OCI-LY7 (cell line): ENCODE measurements around the gene ACSM3. TPM values are rescaled to one million over a fixed set of nuclear protein-coding genes. Genes with fewer than 3 reads are reported as not detected.

Experiments used
- BruUV-seq: library from RNA; stranded (reverse); fragments of 400-500 nt; replicated peaks from 2 replicates; lab custom pipeline; 2021; lab: Mats Ljungman, UMichigan
- CTCF ChIA-PET: fragments of 300-600 bp; sonication (Branson Sonifier 250); formaldehyde crosslinking; loops from one replicate; lab custom pipeline; 2022; ENCODE audit warnings: antibody characterized with exemption; ENCODE audit not compliant: unreplicated experiment; lab: Charles Lee
- POLR2A ChIA-PET: fragments of 300-600 bp; sonication (Branson Sonifier 250); formaldehyde crosslinking; loops from one replicate; lab custom pipeline; 2022; ENCODE audit warnings: antibody characterized with exemption; lab: Charles Lee
- DNase-seq: peaks from one replicate; pipeline ENCODE4 v3.0.0-alpha.2; 2015; ENCODE audit warnings: low spot score
- H2AFZ ChIP-seq: fragments of 200-600 bp; sonication (generic), shearing (Covaris generic); 2 replicates; pipeline ENCODE4 v1.6.1; 2014; ENCODE audit warnings: mild to moderate bottlenecking, antibody characterized with exemption, low read length, moderate library complexity
- H3K27ac ChIP-seq: fragments of 200-600 bp; sonication (generic); 2 replicates; pipeline ENCODE4 v1.5.1; 2014; ENCODE audit warnings: mixed run types, low read depth, mild to moderate bottlenecking, moderate library complexity, low read length, inconsistent platforms; ENCODE audit not compliant: poor library complexity, severe bottlenecking
- H3K36me3 ChIP-seq: fragments of 200-600 bp; sonication (generic); 2 replicates; pipeline ENCODE4 v1.6.1; 2014; ENCODE audit warnings: mild to moderate bottlenecking, antibody characterized with exemption, low read length, moderate library complexity, mixed read lengths; ENCODE audit not compliant: insufficient read depth
- H3K4me1 ChIP-seq: fragments of 200-600 bp; sonication (generic); 2 replicates; pipeline ENCODE4 v1.5.1; 2014; ENCODE audit warnings: mild to moderate bottlenecking, low read length; ENCODE audit not compliant: insufficient read depth, poor library complexity, severe bottlenecking
- H3K4me2 ChIP-seq: fragments of 200-600 bp; sonication (generic); 2 replicates; pipeline ENCODE4 v1.6.1; 2014; ENCODE audit warnings: mild to moderate bottlenecking, low read length
- H3K4me3 ChIP-seq: fragments of 200-600 bp; sonication (generic); 2 replicates; pipeline ENCODE4 v1.5.1; 2014; ENCODE audit warnings: mild to moderate bottlenecking, low read depth, low read length; ENCODE audit not compliant: poor library complexity, severe bottlenecking
- H3K79me2 ChIP-seq: fragments of 200-600 bp; sonication (generic); 2 replicates; pipeline ENCODE4 v1.6.1; 2016; ENCODE audit warnings: low read depth, mild to moderate bottlenecking, low read length, moderate library complexity, mixed read lengths; ENCODE audit not compliant: insufficient read depth
- H3K9me2 ChIP-seq: fragments of 200-600 bp; sonication (generic); 2 replicates; pipeline ENCODE4 v1.6.1; 2016; ENCODE audit warnings: mild to moderate bottlenecking, low read length, mixed read lengths; ENCODE audit not compliant: insufficient read depth
- H3K9me3 ChIP-seq: fragments of 200-600 bp; sonication (generic); 2 replicates; pipeline ENCODE4 v1.6.1; 2014; ENCODE audit warnings: mild to moderate bottlenecking, mixed run types, low read length, mixed read lengths
- H4K20me1 ChIP-seq: fragments of 200-600 bp; sonication (generic); 2 replicates; pipeline ENCODE4 v1.6.1; 2014; ENCODE audit warnings: mild to moderate bottlenecking, antibody characterized with exemption, low read length, moderate library complexity, mixed read lengths; ENCODE audit not compliant: insufficient read depth
- EZH2phosphoT487 ChIP-seq: fragments of 200-600 bp; sonication (generic); IDR thresholded peaks from 2 replicates; pipeline ENCODE4 v1.6.1; 2018; ENCODE audit warnings: low read depth, borderline replicate concordance, mild to moderate bottlenecking, mixed run types, antibody characterized with exemption, low read length, moderate library complexity, mixed read lengths
- intact Hi-C: fragments of 100-400 bp; cut with micrococcal nuclease; formaldehyde crosslinking; loops from one replicate; pipeline ENCODE4 v1.10.0; 2022; ENCODE audit not compliant: unreplicated experiment
- total RNA-seq, 2 experiments: library from RNA; depleted of rRNA in 1 of 2; stranded (reverse); fragments of >200 nt in 1 of 2; shearing (Covaris generic) in 1 of 2; gene quantifications; 2 replicates each; pipeline ENCODE4 v1.2.3, GENCODE V29; 2014 to 2022
- TF ChIP-seq, protein P1 (sequence below): fragments of 200-600 bp; sonication (generic); conservative IDR thresholded peaks from 2 replicates; pipeline ENCODE4 v1.5.1; 2014; ENCODE audit warnings: mild to moderate bottlenecking, antibody characterized with exemption, low read length, moderate library complexity, mixed read lengths

The ACSM3 gene
- total RNA-seq, 2 experiments from 2014 or later, result 2.8 to 4.5 TPM

DNA sequence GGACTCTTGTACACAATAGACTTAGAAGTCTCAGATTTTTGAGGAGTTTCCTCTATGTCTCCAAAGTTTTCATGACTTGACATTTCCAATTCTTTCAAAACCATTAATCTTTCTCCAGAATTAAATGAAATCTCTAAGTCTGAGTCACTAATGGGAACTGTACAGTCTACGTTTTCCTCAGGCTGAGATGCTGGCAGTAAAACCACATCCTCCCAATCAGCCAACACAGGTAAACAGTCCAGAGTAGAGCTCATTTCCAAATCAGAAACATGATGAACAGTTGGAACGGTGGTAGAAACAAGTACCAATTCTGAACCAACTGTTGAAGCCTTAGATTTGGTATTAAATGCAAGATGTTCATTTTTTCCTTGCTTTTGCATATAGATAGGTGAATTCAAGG is 34.5 kb downstream of the ACSM3 start:
- no peak overlapping the region for H3K4me2 ChIP-seq
- H2AFZ ChIP-seq, result no peak overlapping the region
- H3K36me3 ChIP-seq, result peaks cover 45% of the 10 kb centered on the region
- H3K4me1 ChIP-seq, result no peaks in the 10 kb centered on the region
- no peak for TF ChIP-seq EZH2phosphoT487
- TF ChIP-seq, protein P1, sequence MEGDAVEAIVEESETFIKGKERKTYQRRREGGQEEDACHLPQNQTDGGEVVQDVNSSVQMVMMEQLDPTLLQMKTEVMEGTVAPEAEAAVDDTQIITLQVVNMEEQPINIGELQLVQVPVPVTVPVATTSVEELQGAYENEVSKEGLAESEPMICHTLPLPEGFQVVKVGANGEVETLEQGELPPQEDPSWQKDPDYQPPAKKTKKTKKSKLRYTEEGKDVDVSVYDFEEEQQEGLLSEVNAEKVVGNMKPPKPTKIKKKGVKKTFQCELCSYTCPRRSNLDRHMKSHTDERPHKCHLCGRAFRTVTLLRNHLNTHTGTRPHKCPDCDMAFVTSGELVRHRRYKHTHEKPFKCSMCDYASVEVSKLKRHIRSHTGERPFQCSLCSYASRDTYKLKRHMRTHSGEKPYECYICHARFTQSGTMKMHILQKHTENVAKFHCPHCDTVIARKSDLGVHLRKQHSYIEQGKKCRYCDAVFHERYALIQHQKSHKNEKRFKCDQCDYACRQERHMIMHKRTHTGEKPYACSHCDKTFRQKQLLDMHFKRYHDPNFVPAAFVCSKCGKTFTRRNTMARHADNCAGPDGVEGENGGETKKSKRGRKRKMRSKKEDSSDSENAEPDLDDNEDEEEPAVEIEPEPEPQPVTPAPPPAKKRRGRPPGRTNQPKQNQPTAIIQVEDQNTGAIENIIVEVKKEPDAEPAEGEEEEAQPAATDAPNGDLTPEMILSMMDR, result no peak
- H3K9me3 ChIP-seq, result no peaks in the 10 kb centered on the region
- H3K27ac ChIP-seq, result no peak overlapping the region
- CTCF ChIA-PET, result interaction anchor here (0.6 kb wide), 1 partner anchor 23 kb away, joined by 3 read pairs; no protein-coding TSS in a partner anchor
- no peak overlapping the region for H3K4me3 ChIP-seq
- POLR2A ChIA-PET, result no interaction called here
- no peaks in the 10 kb centered on the region for H3K79me2 ChIP-seq
- BruUV-seq, result no TSS peak
- no peaks in the 10 kb centered on the region for H4K20me1 ChIP-seq
- intact Hi-C loops, result loop anchor here (2.0 kb wide), 1 partner anchor 286 kb away; no protein-coding TSS in a partner anchor
- no peaks in the 10 kb centered on the region for H3K9me2 ChIP-seq
- DNase-seq, result no peak

DNA sequence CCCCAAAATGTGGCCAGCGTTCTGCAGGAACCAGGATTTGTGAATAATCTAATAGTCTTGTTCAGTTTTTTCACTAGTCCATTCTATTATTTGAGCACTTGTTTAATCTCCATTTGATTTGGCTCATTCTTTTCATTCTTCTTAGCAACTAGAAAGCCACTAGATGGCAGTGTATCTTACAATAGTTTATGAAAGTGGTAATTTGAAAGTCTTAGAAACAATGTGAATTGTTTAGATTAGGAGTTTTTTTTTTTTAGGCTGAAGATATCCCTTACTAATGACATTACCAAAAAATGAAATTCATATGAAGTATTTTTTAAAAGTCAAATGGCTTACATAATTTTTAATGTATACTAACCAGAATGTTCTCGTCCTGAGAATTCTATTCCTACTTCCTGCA is 35.8 kb downstream of the ACSM3 start:
- ChIA-PET POLR2A (interaction anchor here (0.6 kb wide), 1 partner anchor 1836 kb away, joined by 3 read pairs; no protein-coding TSS in a partner anchor), CTCF (no interaction called here)
- no peaks in the 10 kb centered on the region for H3K4me1 ChIP-seq
- TF ChIP-seq, protein P1, result peak; percentile 85
- no peak for TF ChIP-seq EZH2phosphoT487
- no TSS peak for BruUV-seq
- no peak overlapping the region for H2AFZ ChIP-seq
- no peaks in the 10 kb centered on the region for H3K9me3 ChIP-seq
- peak; percentile 58 for DNase-seq
- intact Hi-C loops, result loop anchor here (2.0 kb wide), 1 partner anchor 285 kb away; no protein-coding TSS in a partner anchor
- H3K4me2 ChIP-seq, result no peak overlapping the region
- no peak overlapping the region for H3K4me3 ChIP-seq
- no peaks in the 10 kb centered on the region for H3K79me2 ChIP-seq
- H3K36me3 ChIP-seq, result peaks cover 45% of the 10 kb centered on the region
- H4K20me1 ChIP-seq, result no peaks in the 10 kb centered on the region
- no peak overlapping the region for H3K27ac ChIP-seq
- H3K9me2 ChIP-seq, result no peaks in the 10 kb centered on the region

DNA sequence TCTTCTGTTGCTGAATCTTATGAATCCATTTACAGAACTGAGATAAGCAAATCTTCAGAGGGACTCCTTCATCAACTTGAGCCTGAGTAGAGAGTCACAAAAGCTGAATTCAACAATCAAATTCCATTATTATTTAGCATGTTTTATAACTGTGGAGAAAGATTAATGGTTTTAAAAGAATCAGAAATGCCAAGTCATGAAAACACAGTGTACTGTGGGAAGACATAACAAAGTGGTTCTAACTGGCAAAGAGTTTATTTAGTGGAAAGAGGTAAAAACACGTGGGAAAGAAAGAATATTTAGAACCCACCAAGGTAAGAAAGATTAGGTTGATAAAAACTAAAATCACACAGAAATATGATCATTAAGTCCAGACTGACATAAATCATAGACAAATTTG is 37.5 kb downstream of the ACSM3 start:
- CTCF ChIA-PET, result no interaction called here
- H2AFZ ChIP-seq, result no peak overlapping the region
- H4K20me1 ChIP-seq, result no peaks in the 10 kb centered on the region
- peaks cover 8% of the 10 kb centered on the region for H3K4me1 ChIP-seq
- intact Hi-C loops, result loop anchor here (10.0 kb wide), 1 partner anchor 104 kb away; the partner anchor contains the start of genes DCUN1D3 and LYRM1
- H3K79me2 ChIP-seq, result 0 out of 2 replicates have a peak, but pooled peaks cover 4% of the 10 kb centered on the region
- H3K36me3 ChIP-seq, result peaks cover 40% of the 10 kb centered on the region
- POLR2A ChIA-PET, result no interaction called here
- H3K4me3 ChIP-seq, result no peak overlapping the region
- no peak overlapping the region for H3K27ac ChIP-seq
- H3K4me2 ChIP-seq, result no peak overlapping the region
- DNase-seq, result no peak
- no peaks in the 10 kb centered on the region for H3K9me3 ChIP-seq
- no peaks in the 10 kb centered on the region for H3K9me2 ChIP-seq
- TF ChIP-seq, protein P1, result no peak
- TF ChIP-seq EZH2phosphoT487, result no peak
- no TSS peak for BruUV-seq
